GM12878 (cell line): Measurements from ENCODE around the gene CNNM4. TPM values are rescaled to one million over a fixed set of nuclear protein-coding genes. Genes with fewer than 3 reads are reported as not detected.

Experiments
- ATAC-seq: fragments of 200-7000 bp; cut with Tn5 transposase; 3 replicates; pipeline ENCODE4 v1.9.1; 2020; ENCODE audit warnings: mild to moderate bottlenecking, moderate library complexity
- BruUV-seq: library from RNA; stranded (reverse); fragments of 400-500 nt; replicated peaks from 2 replicates; lab custom pipeline; 2021; lab: Mats Ljungman, UMichigan
- CTCF ChIA-PET: fragments of 300-600 bp; sonication (Branson Sonifier 250); formaldehyde crosslinking; extraction: SDS; loops from one replicate; lab custom pipeline; 2021; ENCODE audit warnings: inconsistent platforms; lab: Yijun Ruan, JAX
- POLR2A ChIA-PET: fragments of 350-600 bp; formaldehyde crosslinking; extraction: SDS; loops from one replicate; lab custom pipeline; 2021; ENCODE audit warnings: inconsistent platforms; lab: Charles Lee
- RAD21 ChIA-PET: fragments of 300-600 bp; sonication (Branson Sonifier 250); formaldehyde crosslinking; loops from one replicate; lab custom pipeline; 2023; ENCODE audit warnings: antibody characterized with exemption; ENCODE audit not compliant: unreplicated experiment; lab: Charles Lee
- SMC1A ChIA-PET: fragments of 300-600 bp; sonication (Branson Sonifier 250); formaldehyde crosslinking; loops from one replicate; lab custom pipeline; 2023; ENCODE audit not compliant: unreplicated experiment, uncharacterized antibody; lab: Charles Lee
- DNase-seq: peaks from one replicate; pipeline ENCODE4 v3.0.0-alpha.2; 2011; ENCODE audit warnings: low read depth, low spot score
- FAIRE-seq: peaks from 3 replicates; lab custom pipeline; 2011; peaks lifted over from hg19 to GRCh38; lab: Jason Lieb, UNC
- H2AFZ ChIP-seq: 2 replicates; pipeline ENCODE4 v1.6.0; 2011; ENCODE audit warnings: low read depth, low read length, control low read depth; ENCODE audit not compliant: control insufficient read depth
- H3K27ac ChIP-seq: 2 replicates; pipeline ENCODE4 v1.5.1; 2011; ENCODE audit warnings: control low read depth; ENCODE audit not compliant: control insufficient read depth, insufficient read depth
- H3K27me3 ChIP-seq, 2 experiments: replicated peaks in 1 of 2; 2 replicates each; pipeline versions ENCODE4 v1.6.0 to v1.6.1; 2011; ENCODE audit warnings: low read length in 1 of 2; ENCODE audit not compliant: control insufficient read depth in 2 of 2, insufficient read depth in 2 of 2
- H3K36me3 ChIP-seq, 2 experiments: 2 replicates each; pipeline ENCODE4 v1.5.1; 2011; ENCODE audit warnings: low read length in 1 of 2; ENCODE audit not compliant: control insufficient read depth in 2 of 2, insufficient read depth in 2 of 2
- H3K4me1 ChIP-seq: 2 replicates; pipeline ENCODE4 v1.6.1; 2011; ENCODE audit warnings: mild to moderate bottlenecking, low read length, moderate library complexity, mixed read lengths; ENCODE audit not compliant: control insufficient read depth, insufficient read depth
- H3K4me2 ChIP-seq: 2 replicates; pipeline ENCODE4 v1.6.0; 2011; ENCODE audit warnings: control low read depth; ENCODE audit not compliant: control insufficient read depth, insufficient read depth
- H3K4me3 ChIP-seq: fragments of 200-600 bp; sonication (generic); 2 replicates; pipeline ENCODE4 v1.5.1; 2016
- H3K79me2 ChIP-seq: 2 replicates; pipeline ENCODE4 v1.6.0; 2011; ENCODE audit warnings: low read length; ENCODE audit not compliant: control insufficient read depth, insufficient read depth
- H3K9ac ChIP-seq: 2 replicates; pipeline ENCODE4 v1.8.0; 2011; ENCODE audit warnings: low read length, control low read depth, mixed read lengths; ENCODE audit not compliant: control insufficient read depth, insufficient read depth
- H3K9me3 ChIP-seq: replicated peaks from 3 replicates; pipeline ENCODE4 v1.5.1; 2011; ENCODE audit warnings: mild to moderate bottlenecking, low read length; ENCODE audit not compliant: control insufficient read depth, insufficient read depth
- H4K20me1 ChIP-seq: 2 replicates; pipeline ENCODE4 v1.6.0; 2011; ENCODE audit not compliant: control insufficient read depth, insufficient read depth
- BCL11A ChIP-seq: IDR thresholded peaks from 2 replicates; pipeline ENCODE4 v1.6.1; 2011; ENCODE audit warnings: low read depth, low read length
- BRCA1 ChIP-seq: IDR thresholded peaks from 2 replicates; pipeline ENCODE4 v1.6.1; 2011; ENCODE audit warnings: low read depth, low read length, improper control_type of control experiment
- CHD1 ChIP-seq: IDR thresholded peaks from 2 replicates; pipeline ENCODE4 v1.6.1; 2012; ENCODE audit warnings: low read depth, low read length, improper control_type of control experiment
- FOXM1 ChIP-seq: IDR thresholded peaks from 2 replicates; pipeline ENCODE4 v1.6.1; 2012; ENCODE audit warnings: low read depth, mild to moderate bottlenecking, inconsistent platforms, low read length, moderate library complexity
- GATAD2B ChIP-seq: fragments of 450-650 bp; conservative IDR thresholded peaks from 2 replicates; pipeline ENCODE4 v1.6.1; 2017; ENCODE audit warnings: low read depth, mild to moderate bottlenecking, moderate library complexity
- HDGF ChIP-seq: fragments of 450-650 bp; IDR thresholded peaks from 2 replicates; pipeline ENCODE4 v1.6.1; 2016; ENCODE audit warnings: antibody characterized with exemption
- MTA2 ChIP-seq: fragments of 450-650 bp; IDR thresholded peaks from 2 replicates; pipeline ENCODE4 v1.6.1; 2016; ENCODE audit warnings: low read depth, mild to moderate bottlenecking, moderate library complexity
- MYB ChIP-seq: fragments of 150-350 bp; IDR thresholded peaks from 2 replicates; pipeline ENCODE4 v1.6.1; 2014; ENCODE audit warnings: mild to moderate bottlenecking, low read depth, low read length, borderline replicate concordance
- NFIC ChIP-seq: IDR thresholded peaks from 2 replicates; pipeline ENCODE4 v1.6.1; 2012; ENCODE audit warnings: low read depth, mild to moderate bottlenecking, inconsistent platforms, low read length, moderate library complexity
- NRF1 ChIP-seq: conservative IDR thresholded peaks from 2 replicates; pipeline ENCODE4 v1.6.1; 2011; ENCODE audit warnings: mild to moderate bottlenecking, low read depth, low read length, improper control_type of control experiment
- PAX5 ChIP-seq: IDR thresholded peaks from 2 replicates; pipeline ENCODE4 v1.6.1; 2011; ENCODE audit warnings: low read depth, low read length, borderline replicate concordance
- POLR2AphosphoS5 ChIP-seq: IDR thresholded peaks from 2 replicates; pipeline ENCODE4 v1.6.1; 2011; ENCODE audit warnings: mild to moderate bottlenecking, low read length, inconsistent platforms
- SUZ12 ChIP-seq: fragments of 200-600 bp; sonication (generic); IDR thresholded peaks from one replicate; pipeline ENCODE4 v1.6.1; 2018; ENCODE audit warnings: antibody characterized with exemption, mild to moderate bottlenecking; ENCODE audit not compliant: unreplicated experiment
- TCF3 ChIP-seq: IDR thresholded peaks from 2 replicates; pipeline ENCODE4 v1.6.1; 2012; ENCODE audit warnings: low read depth, mild to moderate bottlenecking, low read length, borderline replicate concordance; ENCODE audit not compliant: insufficient read depth
- ZNF622 ChIP-seq: fragments of 450-650 bp; IDR thresholded peaks from 2 replicates; pipeline ENCODE4 v1.6.1; 2017; ENCODE audit warnings: mild to moderate bottlenecking, inconsistent platforms
- WGBS: methylation state at CpG from one replicate; pipeline ENCODE4 v1.1.6; 2016; ENCODE audit warnings: low lambda C conversion rate; ENCODE audit not compliant: insufficient replicate concordance, insufficient coverage; ENCODE audit errors: missing lambda C conversion rate; 5-methylcytosine and 5-hydroxymethylcytosine counted together
- in situ Hi-C: fragments of 300-500 bp; cut with MboI; formaldehyde crosslinking; loops from 9 replicates; pipeline ENCODE4 v1.14.3; 2018; ENCODE audit warnings: mixed read lengths
- intact Hi-C: fragments of 100-400 bp; cut with micrococcal nuclease; formaldehyde crosslinking; loops from one replicate; pipeline ENCODE4 v1.14.2; 2022; ENCODE audit not compliant: unreplicated experiment
- polyA plus RNA-seq, 11 experiments: library from polyadenylated mRNA; depleted of rRNA in 4 of 11; unstranded in 6 of 11; stranded (reverse) in 5 of 11; fragments of >200 nt; fragmentation: Nextera tagmentation in 4 of 11; fragmentation: Illumina TruSeq in 1 of 11; extraction: Ambion mirVana in 4 of 11; extraction: Trizol in 1 of 11; gene quantifications; 1 replicate in 1 of 11; 2 replicates in 10 of 11; pipeline versions ENCODE4 v1.2.1 to v1.2.3, GENCODE V29; 2011 to 2016; ENCODE audit warnings: inconsistent platforms in 2 of 11, missing spikeins in 2 of 11, low read depth in 1 of 11
- total RNA-seq, 4 experiments: library from RNA; depleted of rRNA in 3 of 4; stranded (reverse); fragments of >200 nt in 3 of 4; fragmentation: Illumina TruSeq in 1 of 4; extraction: Trizol in 1 of 4; gene quantifications; 2 replicates each; pipeline versions ENCODE4 v1.2.1 to v1.2.3, GENCODE V29; 2013 to 2021
- TF ChIP-seq, protein P1 (sequence below): fragments of 450-650 bp; IDR thresholded peaks from 2 replicates; pipeline ENCODE4 v1.6.1; 2018; ENCODE audit warnings: mild to moderate bottlenecking, low read depth, moderate library complexity; ENCODE audit not compliant: partially characterized antibody
- TF ChIP-seq, protein P2 (sequence below): fragments of 450-650 bp; IDR thresholded peaks from 2 replicates; pipeline ENCODE4 v1.6.1; 2018; ENCODE audit warnings: borderline replicate concordance, mild to moderate bottlenecking; ENCODE audit not compliant: partially characterized antibody

The CNNM4 gene
- total and polyA plus RNA-seq, 10 of the 15 experiments (the other 5 are each of a cell fraction or from before 2014, with no cell fraction given): 2.4 to 13.8 (median 8.1) TPM

DNA sequence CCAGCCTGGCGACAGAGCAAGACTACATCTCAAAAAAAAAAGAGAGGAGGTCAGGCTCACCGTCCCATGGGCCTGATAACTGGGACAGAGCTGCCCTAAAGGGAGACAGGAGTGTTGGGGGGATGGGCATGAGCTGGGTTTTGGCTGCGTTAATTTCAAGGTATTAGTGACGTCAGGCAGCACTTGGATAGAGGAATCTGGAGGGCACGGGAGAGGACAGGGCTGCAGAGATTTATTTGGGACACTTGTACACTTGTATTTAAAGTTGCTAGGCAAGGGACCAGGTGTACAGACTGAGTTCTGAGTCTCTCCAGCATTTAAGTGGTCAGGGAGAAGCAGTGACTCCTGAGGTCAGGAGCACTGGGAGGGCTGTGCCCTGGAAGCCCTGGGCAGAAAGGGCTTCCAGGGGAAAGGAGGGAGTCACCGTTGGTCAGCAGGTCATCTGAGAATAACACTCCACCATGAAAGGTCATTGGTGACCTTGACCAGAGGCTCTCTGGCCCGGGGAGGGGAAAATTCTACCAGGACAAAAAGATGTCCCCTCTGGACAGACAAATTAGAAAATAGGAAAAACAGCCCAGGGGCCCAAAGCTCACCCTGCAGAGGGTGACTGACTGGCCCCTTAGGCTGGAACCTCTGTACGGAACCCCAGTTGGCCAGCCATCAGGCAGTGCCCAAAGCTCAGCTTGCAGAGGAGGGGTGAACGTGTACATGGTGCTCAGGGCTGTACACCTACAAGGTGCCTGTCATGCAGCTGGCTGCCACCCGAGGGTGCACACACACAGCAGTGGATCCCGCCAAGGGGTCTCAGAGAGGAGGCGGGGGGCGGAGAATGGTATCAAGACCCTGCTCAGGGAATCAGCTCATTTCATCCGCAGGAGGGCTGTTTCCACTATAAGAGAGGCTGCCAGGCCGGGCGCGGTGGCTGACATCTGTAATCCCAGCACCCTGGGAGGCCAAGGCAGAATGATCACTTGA is 32.4 kb downstream of the CNNM4 start:
- Histone ChIP-seq H3K4me2 (no peak overlapping the region), H3K36me3 (peaks cover 4 to 5% of the 10 kb centered on the region in 2 experiments; a peak in 3 of 4 replicates), H3K79me2 (no peaks in the 10 kb centered on the region; the same call in 1 of the 2 replicates), H3K9me3 (no peaks in the 10 kb centered on the region), H3K9ac (no peak overlapping the region), H3K27ac (no peak overlapping the region), H4K20me1 (no peaks in the 10 kb centered on the region), H2AFZ (no peak overlapping the region), H3K4me3 (no peak overlapping the region), H3K27me3 (no peaks in the 10 kb centered on the region), H3K4me1 (no peaks in the 10 kb centered on the region)
- POLR2A ChIA-PET: no interaction called here
- WGBS: 72% methylated on average over 17 of the region's 17 CpGs
- DNase-seq: no peak
- no TSS peak for BruUV-seq
- CTCF ChIA-PET: interaction anchor here (0.6 to 1.4 kb wide), 4 partner anchors 9 to 385 kb away, joined by 3 read pairs; partner anchors contain the start of gene ANKRD39
- intact Hi-C loops (no loop called here), in situ Hi-C loops (no loop called here)
- RAD21 ChIA-PET: no interaction called here
- SMC1A ChIA-PET: interaction anchor here (0.9 kb wide), 1 partner anchor 29 kb away, joined by 5 read pairs; no protein-coding TSS in a partner anchor
- TF ChIP-seq POLR2AphosphoS5 (no peak), NFIC (no peak), PAX5 (no peak), BCL11A (no peak), SUZ12 (no peak), HDGF (no peak), GATAD2B (no peak), FOXM1 (no peak), CHD1 (no peak), MTA2 (no peak), MYB (no peak), TCF3 (no peak), BRCA1 (no peak), NRF1 (no peak), ZNF622 (no peak)
- TF ChIP-seq, protein P1, sequence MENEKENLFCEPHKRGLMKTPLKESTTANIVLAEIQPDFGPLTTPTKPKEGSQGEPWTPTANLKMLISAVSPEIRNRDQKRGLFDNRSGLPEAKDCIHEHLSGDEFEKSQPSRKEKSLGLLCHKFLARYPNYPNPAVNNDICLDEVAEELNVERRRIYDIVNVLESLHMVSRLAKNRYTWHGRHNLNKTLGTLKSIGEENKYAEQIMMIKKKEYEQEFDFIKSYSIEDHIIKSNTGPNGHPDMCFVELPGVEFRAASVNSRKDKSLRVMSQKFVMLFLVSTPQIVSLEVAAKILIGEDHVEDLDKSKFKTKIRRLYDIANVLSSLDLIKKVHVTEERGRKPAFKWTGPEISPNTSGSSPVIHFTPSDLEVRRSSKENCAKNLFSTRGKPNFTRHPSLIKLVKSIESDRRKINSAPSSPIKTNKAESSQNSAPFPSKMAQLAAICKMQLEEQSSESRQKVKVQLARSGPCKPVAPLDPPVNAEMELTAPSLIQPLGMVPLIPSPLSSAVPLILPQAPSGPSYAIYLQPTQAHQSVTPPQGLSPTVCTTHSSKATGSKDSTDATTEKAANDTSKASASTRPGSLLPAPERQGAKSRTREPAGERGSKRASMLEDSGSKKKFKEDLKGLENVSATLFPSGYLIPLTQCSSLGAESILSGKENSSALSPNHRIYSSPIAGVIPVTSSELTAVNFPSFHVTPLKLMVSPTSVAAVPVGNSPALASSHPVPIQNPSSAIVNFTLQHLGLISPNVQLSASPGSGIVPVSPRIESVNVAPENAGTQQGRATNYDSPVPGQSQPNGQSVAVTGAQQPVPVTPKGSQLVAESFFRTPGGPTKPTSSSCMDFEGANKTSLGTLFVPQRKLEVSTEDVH: no peak
- TF ChIP-seq, protein P2, sequence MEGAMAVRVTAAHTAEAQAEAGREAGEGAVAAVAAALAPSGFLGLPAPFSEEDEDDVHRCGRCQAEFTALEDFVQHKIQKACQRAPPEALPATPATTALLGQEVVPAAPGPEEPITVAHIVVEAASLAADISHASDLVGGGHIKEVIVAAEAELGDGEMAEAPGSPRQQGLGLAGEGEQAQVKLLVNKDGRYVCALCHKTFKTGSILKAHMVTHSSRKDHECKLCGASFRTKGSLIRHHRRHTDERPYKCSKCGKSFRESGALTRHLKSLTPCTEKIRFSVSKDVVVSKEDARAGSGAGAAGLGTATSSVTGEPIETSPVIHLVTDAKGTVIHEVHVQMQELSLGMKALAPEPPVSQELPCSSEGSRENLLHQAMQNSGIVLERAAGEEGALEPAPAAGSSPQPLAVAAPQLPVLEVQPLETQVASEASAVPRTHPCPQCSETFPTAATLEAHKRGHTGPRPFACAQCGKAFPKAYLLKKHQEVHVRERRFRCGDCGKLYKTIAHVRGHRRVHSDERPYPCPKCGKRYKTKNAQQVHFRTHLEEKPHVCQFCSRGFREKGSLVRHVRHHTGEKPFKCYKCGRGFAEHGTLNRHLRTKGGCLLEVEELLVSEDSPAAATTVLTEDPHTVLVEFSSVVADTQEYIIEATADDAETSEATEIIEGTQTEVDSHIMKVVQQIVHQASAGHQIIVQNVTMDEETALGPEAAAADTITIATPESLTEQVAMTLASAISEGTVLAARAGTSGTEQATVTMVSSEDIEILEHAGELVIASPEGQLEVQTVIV: no peak
- no peak; the same call in 2 of the 3 replicates for ATAC-seq
- FAIRE-seq: no peak
